Islet of Langerhans (tissue), 1 donor: ENCODE measurements around the gene VTI1B.
"Not testable (repeated sequence)": the region's sequence is repeated elsewhere in the genome, so short reads cannot be mapped to it uniquely, and the experiment has no call there.

Experiments used
- FAIRE-seq: peaks from one replicate; lab custom pipeline; 2011; peaks lifted over from hg19 to GRCh38; lab: Jason Lieb, UNC

VTI1B gene

GRCh38 chr14:67674480-67675218, at the start of gene VTI1B:
TSS of gene VTI1B (minus strand) at chr14:67674632. CDS start at chr14:67674489, 143 bp downstream.
- no peak for FAIRE-seq

- FAIRE-seq: no peak
Observed at GRCh38 chr14:67722293-67722692, 47.9 kb upstream of the VTI1B start.

- no peak for FAIRE-seq
Observed at GRCh38 chr14:67721875-67722274, 47.4 kb upstream of the VTI1B start.

GRCh38 chr14:67719866-67720265, 45.4 kb upstream of the VTI1B start:
- FAIRE-seq: no peak

- FAIRE-seq: not testable (repeated sequence)
Observed at GRCh38 chr14:67719385-67719784, 45.0 kb upstream of the VTI1B start.

- no peak for FAIRE-seq
Observed at GRCh38 chr14:67718265-67718664, 43.8 kb upstream of the VTI1B start.

- FAIRE-seq: no peak
Observed at GRCh38 chr14:67717048-67717447, 42.6 kb upstream of the VTI1B start.

GRCh38 chr14:67710209-67710608, 35.8 kb upstream of the VTI1B start:
- FAIRE-seq: no peak

- FAIRE-seq: not testable (repeated sequence)
Observed at GRCh38 chr14:67709796-67710195, 35.4 kb upstream of the VTI1B start.

GRCh38 chr14:67709346-67709745, 34.9 kb upstream of the VTI1B start:
- FAIRE-seq: peak; percentile 24

- no peak for FAIRE-seq
Observed at GRCh38 chr14:67705211-67705610, 30.8 kb upstream of the VTI1B start.

- FAIRE-seq: peak; percentile 96
Observed at GRCh38 chr14:67704484-67705089, 30.2 kb upstream of the VTI1B start.

- FAIRE-seq: no peak
Observed at GRCh38 chr14:67703997-67704396, 29.6 kb upstream of the VTI1B start.

- FAIRE-seq: not testable (repeated sequence)
Observed at GRCh38 chr14:67701492-67701891, 27.1 kb upstream of the VTI1B start, which contains the start of gene RDH12. TSS of gene RDH12 (plus strand) at chr14:67701886. CDS start at chr14:67722643, 20,757 bp downstream.

- FAIRE-seq: no peak
Observed at GRCh38 chr14:67698179-67698578, 23.7 kb upstream of the VTI1B start.

GRCh38 chr14:67697006-67697405, 22.6 kb upstream of the VTI1B start:
- FAIRE-seq: no peak

- peak; percentile 70 for FAIRE-seq
Observed at GRCh38 chr14:67695394-67695949, 21.0 kb upstream of the VTI1B start, which contains the start of gene RDH11. TSS of gene RDH11 (minus strand) at chr14:67695764. CDS start at chr14:67695703, 61 bp downstream.

GRCh38 chr14:67694791-67695393, 20.5 kb upstream of the VTI1B start:
- FAIRE-seq: peak; percentile 60

GRCh38 chr14:67690011-67690410, 15.6 kb upstream of the VTI1B start:
- FAIRE-seq: no peak

- FAIRE-seq: no peak
Observed at GRCh38 chr14:67683842-67684241, 9.4 kb upstream of the VTI1B start.

GRCh38 chr14:67680941-67681340, 6.5 kb upstream of the VTI1B start:
- no peak for FAIRE-seq

- no peak for FAIRE-seq
Observed at GRCh38 chr14:67680121-67680602, 5.7 kb upstream of the VTI1B start.

GRCh38 chr14:67679006-67679405, 4.6 kb upstream of the VTI1B start:
- FAIRE-seq: no peak
